ENCODE data around the gene DCUN1D5. TPM values are rescaled to one million over a fixed set of nuclear protein-coding genes. Genes with fewer than 3 reads are reported as not detected.

DCUN1D5 gene
- total and polyA plus RNA-seq, 2 of the 13 experiments (the other 11 are each of a cell fraction or from before 2014, with no cell fraction given): 32.9 to 46.7 TPM

DNA sequence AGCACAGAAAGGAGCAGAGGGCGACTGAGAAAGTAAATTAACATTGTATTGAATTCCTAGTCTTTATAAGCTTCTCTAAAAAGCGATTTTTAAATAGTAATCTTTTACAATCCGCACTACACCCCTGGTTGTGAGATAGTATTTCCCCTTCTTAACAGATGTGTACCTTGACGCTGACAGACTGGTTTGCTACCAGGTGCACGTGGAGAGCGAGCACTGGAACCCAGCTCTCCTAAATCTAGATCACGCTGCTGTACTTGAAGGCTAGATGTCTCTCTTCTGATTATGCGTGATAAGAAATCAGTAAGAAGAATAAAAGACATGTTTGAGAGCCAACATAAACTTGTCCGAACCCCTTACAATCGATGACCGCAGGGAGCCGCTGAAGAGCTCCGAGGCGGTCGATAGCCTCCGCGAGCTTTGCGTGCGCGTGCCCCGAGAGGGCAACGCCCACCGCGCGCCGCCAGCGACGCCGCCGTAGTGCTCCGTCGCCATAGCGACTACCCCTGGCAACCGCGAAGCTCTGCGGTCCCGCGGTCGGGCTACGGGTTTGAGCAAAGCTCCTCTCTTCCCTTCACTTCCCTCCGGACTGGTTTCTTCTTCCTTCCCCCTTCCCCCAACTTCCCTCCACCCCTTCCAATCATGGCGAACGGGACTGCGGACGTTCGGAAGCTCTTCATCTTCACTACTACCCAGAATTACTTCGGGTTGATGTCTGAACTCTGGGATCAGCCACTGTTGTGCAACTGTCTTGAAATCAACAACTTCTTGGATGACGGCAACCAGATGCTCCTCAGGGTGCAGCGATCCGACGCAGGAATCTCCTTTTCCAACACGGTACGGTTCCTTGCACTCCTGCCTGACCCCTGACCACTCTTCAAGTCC lies 17.2 kb upstream of the DCUN1D5 start, which contains the start of gene DYNC2H1 (continued):
- TF ChIP-seq, protein P1, sequence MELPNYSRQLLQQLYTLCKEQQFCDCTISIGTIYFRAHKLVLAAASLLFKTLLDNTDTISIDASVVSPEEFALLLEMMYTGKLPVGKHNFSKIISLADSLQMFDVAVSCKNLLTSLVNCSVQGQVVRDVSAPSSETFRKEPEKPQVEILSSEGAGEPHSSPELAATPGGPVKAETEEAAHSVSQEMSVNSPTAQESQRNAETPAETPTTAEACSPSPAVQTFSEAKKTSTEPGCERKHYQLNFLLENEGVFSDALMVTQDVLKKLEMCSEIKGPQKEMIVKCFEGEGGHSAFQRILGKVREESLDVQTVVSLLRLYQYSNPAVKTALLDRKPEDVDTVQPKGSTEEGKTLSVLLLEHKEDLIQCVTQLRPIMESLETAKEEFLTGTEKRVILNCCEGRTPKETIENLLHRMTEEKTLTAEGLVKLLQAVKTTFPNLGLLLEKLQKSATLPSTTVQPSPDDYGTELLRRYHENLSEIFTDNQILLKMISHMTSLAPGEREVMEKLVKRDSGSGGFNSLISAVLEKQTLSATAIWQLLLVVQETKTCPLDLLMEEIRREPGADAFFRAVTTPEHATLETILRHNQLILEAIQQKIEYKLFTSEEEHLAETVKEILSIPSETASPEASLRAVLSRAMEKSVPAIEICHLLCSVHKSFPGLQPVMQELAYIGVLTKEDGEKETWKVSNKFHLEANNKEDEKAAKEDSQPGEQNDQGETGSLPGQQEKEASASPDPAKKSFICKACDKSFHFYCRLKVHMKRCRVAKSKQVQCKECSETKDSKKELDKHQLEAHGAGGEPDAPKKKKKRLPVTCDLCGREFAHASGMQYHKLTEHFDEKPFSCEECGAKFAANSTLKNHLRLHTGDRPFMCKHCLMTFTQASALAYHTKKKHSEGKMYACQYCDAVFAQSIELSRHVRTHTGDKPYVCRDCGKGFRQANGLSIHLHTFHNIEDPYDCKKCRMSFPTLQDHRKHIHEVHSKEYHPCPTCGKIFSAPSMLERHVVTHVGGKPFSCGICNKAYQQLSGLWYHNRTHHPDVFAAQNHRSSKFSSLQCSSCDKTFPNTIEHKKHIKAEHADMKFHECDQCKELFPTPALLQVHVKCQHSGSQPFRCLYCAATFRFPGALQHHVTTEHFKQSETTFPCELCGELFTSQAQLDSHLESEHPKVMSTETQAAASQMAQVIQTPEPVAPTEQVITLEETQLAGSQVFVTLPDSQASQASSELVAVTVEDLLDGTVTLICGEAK (IDR thresholded peaks at IDR 0.05): no peak
- TF ChIP-seq, protein P1 (CRISPR knock-in tag; IDR thresholded peaks at IDR 0.05): no peak
- TF ChIP-seq, protein P2, sequence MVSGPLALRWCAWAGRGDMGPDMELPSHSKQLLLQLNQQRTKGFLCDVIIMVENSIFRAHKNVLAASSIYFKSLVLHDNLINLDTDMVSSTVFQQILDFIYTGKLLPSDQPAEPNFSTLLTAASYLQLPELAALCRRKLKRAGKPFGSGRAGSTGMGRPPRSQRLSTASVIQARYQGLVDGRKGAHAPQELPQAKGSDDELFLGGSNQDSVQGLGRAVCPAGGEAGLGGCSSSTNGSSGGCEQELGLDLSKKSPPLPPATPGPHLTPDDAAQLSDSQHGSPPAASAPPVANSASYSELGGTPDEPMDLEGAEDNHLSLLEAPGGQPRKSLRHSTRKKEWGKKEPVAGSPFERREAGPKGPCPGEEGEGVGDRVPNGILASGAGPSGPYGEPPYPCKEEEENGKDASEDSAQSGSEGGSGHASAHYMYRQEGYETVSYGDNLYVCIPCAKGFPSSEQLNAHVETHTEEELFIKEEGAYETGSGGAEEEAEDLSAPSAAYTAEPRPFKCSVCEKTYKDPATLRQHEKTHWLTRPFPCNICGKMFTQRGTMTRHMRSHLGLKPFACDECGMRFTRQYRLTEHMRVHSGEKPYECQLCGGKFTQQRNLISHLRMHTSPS (CRISPR knock-in tag; IDR thresholded peaks at IDR 0.05; ENCODE audit: low read depth): no peak
- no peak for TF ChIP-seq RARA (CRISPR knock-in tag; IDR thresholded peaks at IDR 0.05)
- TF ChIP-seq, protein P3, sequence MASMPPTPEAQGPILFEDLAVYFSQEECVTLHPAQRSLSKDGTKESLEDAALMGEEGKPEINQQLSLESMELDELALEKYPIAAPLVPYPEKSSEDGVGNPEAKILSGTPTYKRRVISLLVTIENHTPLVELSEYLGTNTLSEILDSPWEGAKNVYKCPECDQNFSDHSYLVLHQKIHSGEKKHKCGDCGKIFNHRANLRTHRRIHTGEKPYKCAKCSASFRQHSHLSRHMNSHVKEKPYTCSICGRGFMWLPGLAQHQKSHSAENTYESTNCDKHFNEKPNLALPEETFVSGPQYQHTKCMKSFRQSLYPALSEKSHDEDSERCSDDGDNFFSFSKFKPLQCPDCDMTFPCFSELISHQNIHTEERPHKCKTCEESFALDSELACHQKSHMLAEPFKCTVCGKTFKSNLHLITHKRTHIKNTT (CRISPR knock-in tag; IDR thresholded peaks at IDR 0.05): no peak
- peak; percentile 58; the same call in 1 of the 2 replicates for TF ChIP-seq RFX5 (IDR thresholded peaks at IDR 0.05; ENCODE audit: low read depth, low read length)
- no peak for TF ChIP-seq ZNF773 (CRISPR knock-in tag; IDR thresholded peaks at IDR 0.05; ENCODE audit: borderline replicate concordance)
- no peak for TF ChIP-seq SCMH1 (CRISPR knock-in tag; IDR thresholded peaks at IDR 0.05; ENCODE audit: borderline replicate concordance)
- TF ChIP-seq ZMAT3 (CRISPR knock-in tag; conservative IDR thresholded peaks at IDR 0.05): no peak
- TF ChIP-seq, protein P4, sequence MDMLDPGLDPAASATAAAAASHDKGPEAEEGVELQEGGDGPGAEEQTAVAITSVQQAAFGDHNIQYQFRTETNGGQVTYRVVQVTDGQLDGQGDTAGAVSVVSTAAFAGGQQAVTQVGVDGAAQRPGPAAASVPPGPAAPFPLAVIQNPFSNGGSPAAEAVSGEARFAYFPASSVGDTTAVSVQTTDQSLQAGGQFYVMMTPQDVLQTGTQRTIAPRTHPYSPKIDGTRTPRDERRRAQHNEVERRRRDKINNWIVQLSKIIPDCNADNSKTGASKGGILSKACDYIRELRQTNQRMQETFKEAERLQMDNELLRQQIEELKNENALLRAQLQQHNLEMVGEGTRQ (IDR thresholded peaks at IDR 0.05; ENCODE audit: low read depth, low read length): no peak
- TF ChIP-seq, protein P4 (CRISPR knock-in tag; IDR thresholded peaks at IDR 0.05; ENCODE audit: borderline replicate concordance): no peak
- TF ChIP-seq ZNF34 (CRISPR knock-in tag; IDR thresholded peaks at IDR 0.05; ENCODE audit: borderline replicate concordance): 0 out of 2 replicates have a peak, but pooled peaks have one; percentile 30
